Tibial nerve (tissue), 4 donors: ENCODE data around the gene IGSF9. TPM values are rescaled to one million over a fixed set of nuclear protein-coding genes. Genes with fewer than 3 reads are reported as not detected.

ENCODE experiments used
- DNase-seq, 2 donors: peaks; one replicate each; pipeline ENCODE4 v3.0.0-alpha.2; 2019; ENCODE audit warnings: low spot score in 2 of 2
- H3K27ac ChIP-seq, 4 donors: fragments of 200-600 bp; sonication (generic) in 3 of 4; one replicate each; pipeline ENCODE4 v1.5.1; 2017 to 2019; ENCODE audit warnings: mild to moderate bottlenecking in 1 of 4
- H3K27me3 ChIP-seq, 2 donors: fragments of 200-600 bp; sonication (generic) in 1 of 2; one replicate each; pipeline versions ENCODE4 v1.5.1 to v1.6.0; 2017 to 2019
- H3K36me3 ChIP-seq, 3 donors: fragments of 200-600 bp; sonication (generic); one replicate each; pipeline ENCODE4 v1.5.1; 2018 to 2019
- H3K4me1 ChIP-seq, 4 donors: fragments of 200-600 bp; sonication (generic) in 3 of 4; one replicate each; pipeline ENCODE4 v1.5.1; 2017 to 2019
- H3K4me3 ChIP-seq, 4 donors: fragments of 200-600 bp; sonication (generic) in 3 of 4; one replicate each; pipeline ENCODE4 v1.5.1; 2017 to 2019; ENCODE audit warnings: mild to moderate bottlenecking in 1 of 4, moderate library complexity in 1 of 4
- H3K9me3 ChIP-seq, 4 donors: fragments of 200-600 bp; sonication (generic) in 3 of 4; one replicate each; pipeline ENCODE4 v1.5.1; 2017 to 2019
- EP300 ChIP-seq, 2 donors: sonication (generic); formaldehyde crosslinking; IDR thresholded peaks; one replicate each; pipeline ENCODE4 v1.6.1; 2017; ENCODE audit warnings: antibody characterized with exemption in 2 of 2, mild to moderate bottlenecking in 1 of 2
- POLR2A ChIP-seq, 2 donors: fragments of 450-650 bp; IDR thresholded peaks; one replicate each; pipeline ENCODE4 v1.6.1; 2017; ENCODE audit warnings: antibody characterized with exemption in 2 of 2, mild to moderate bottlenecking in 2 of 2, moderate library complexity in 2 of 2
- WGBS, 2 donors: methylation state at CpG; one replicate each; pipeline ENCODE4 v1.1.5; 2018; 5-methylcytosine and 5-hydroxymethylcytosine counted together
- total RNA-seq, 4 donors: library from RNA; depleted of rRNA; stranded (reverse); fragments of >200 nt; gene quantifications; one replicate each; pipeline ENCODE4 v1.1.0, GENCODE V29; 2016
- TF ChIP-seq, protein P1 (sequence below), 5 experiments: fragments of 200-600 bp in 3 of 5; fragments of 450-650 bp in 2 of 5; sonication (generic) in 3 of 5; IDR thresholded peaks; one replicate each; pipeline ENCODE4 v1.5.1; 2016 to 2019; ENCODE audit warnings: antibody characterized with exemption in 5 of 5, mild to moderate bottlenecking in 3 of 5, moderate library complexity in 2 of 5

IGSF9 gene
- total RNA-seq, 4 donors from 2014 or later = 0.20 to 0.63 TPM; not detected in 2

GRCh38 chr1:159980786-159981185 is 35.4 kb upstream of the IGSF9 start:
- 96 to 98% methylated on average over 7 of the region's 7 CpGs for WGBS, 2 donors
- DNase-seq = no peak
- Histone ChIP-seq H3K27ac (no peak overlapping the region), H3K4me3 (no peak overlapping the region), H3K27me3 (no peaks in the 10 kb centered on the region), H3K4me1 (no peaks in the 10 kb centered on the region), H3K36me3 (no peaks in the 10 kb centered on the region), H3K9me3 (no peaks in the 10 kb centered on the region)
- TF ChIP-seq EP300 (IDR thresholded peaks at IDR 0.05) (no peak), POLR2A (IDR thresholded peaks at IDR 0.05) (no peak)
- TF ChIP-seq, protein P1, sequence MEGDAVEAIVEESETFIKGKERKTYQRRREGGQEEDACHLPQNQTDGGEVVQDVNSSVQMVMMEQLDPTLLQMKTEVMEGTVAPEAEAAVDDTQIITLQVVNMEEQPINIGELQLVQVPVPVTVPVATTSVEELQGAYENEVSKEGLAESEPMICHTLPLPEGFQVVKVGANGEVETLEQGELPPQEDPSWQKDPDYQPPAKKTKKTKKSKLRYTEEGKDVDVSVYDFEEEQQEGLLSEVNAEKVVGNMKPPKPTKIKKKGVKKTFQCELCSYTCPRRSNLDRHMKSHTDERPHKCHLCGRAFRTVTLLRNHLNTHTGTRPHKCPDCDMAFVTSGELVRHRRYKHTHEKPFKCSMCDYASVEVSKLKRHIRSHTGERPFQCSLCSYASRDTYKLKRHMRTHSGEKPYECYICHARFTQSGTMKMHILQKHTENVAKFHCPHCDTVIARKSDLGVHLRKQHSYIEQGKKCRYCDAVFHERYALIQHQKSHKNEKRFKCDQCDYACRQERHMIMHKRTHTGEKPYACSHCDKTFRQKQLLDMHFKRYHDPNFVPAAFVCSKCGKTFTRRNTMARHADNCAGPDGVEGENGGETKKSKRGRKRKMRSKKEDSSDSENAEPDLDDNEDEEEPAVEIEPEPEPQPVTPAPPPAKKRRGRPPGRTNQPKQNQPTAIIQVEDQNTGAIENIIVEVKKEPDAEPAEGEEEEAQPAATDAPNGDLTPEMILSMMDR (IDR thresholded peaks at IDR 0.05) = no peak

DNA sequence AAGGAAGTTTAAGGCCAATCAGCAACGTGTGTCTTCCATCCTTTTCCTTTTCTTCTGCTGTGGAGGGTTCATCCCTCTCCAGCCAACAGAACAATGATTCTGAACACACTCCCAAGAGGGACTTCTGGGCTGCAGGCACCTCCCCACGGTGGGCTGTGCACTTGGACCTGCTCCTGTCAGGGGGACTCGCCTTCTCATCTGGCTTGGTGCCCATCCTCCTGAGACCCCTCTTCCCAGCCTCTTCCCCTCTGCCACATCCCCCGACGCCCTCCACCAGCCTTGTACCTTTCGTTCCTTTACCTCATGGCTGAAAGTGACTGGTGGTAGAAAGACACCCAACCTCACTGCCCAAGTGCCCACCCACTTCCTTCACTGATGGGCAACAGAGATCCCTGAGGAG is 34.7 kb upstream of the IGSF9 start:
- no peak for DNase-seq
- Histone ChIP-seq H3K27me3 (no peaks in the 10 kb centered on the region), H3K4me3 (no peak overlapping the region), H3K27ac (no peak overlapping the region), H3K4me1 (no peaks in the 10 kb centered on the region), H3K36me3 (no peaks in the 10 kb centered on the region), H3K9me3 (no peaks in the 10 kb centered on the region)
- TF ChIP-seq, protein P1 (IDR thresholded peaks at IDR 0.05) = no peak
- TF ChIP-seq EP300 (IDR thresholded peaks at IDR 0.05) (no peak), POLR2A (IDR thresholded peaks at IDR 0.05) (no peak)
- 67 to 68% methylated on average over 6 of the region's 6 CpGs for WGBS, 2 donors

- H3K4me3 ChIP-seq = no peak overlapping the region
- 76 to 81% methylated on average over 3 of the region's 3 CpGs for WGBS, 2 donors
- no peak for TF ChIP-seq POLR2A (IDR thresholded peaks at IDR 0.05)
- TF ChIP-seq, protein P1 (IDR thresholded peaks at IDR 0.05) = no peak
- TF ChIP-seq EP300 (IDR thresholded peaks at IDR 0.05) = no peak
Measured at GRCh38 chr1:159979257-159979656, 33.8 kb upstream of the IGSF9 start.

GRCh38 chr1:159978107-159978398 is 32.6 kb upstream of the IGSF9 start:
- H3K4me1 ChIP-seq = no peaks in the 10 kb centered on the region
- DNase-seq = no peak
- no peaks in the 10 kb centered on the region for H3K36me3 ChIP-seq
- H3K4me3 ChIP-seq = no peak overlapping the region
- H3K27ac ChIP-seq = no peak overlapping the region
- no peaks in the 10 kb centered on the region for H3K27me3 ChIP-seq
- TF ChIP-seq POLR2A (IDR thresholded peaks at IDR 0.05) (no peak), EP300 (IDR thresholded peaks at IDR 0.05) (no peak)
- TF ChIP-seq, protein P1 (IDR thresholded peaks at IDR 0.05) = no peak
- 89 to 95% methylated on average over 2 of the region's 2 CpGs for whole genome bisulfite sequencing, 2 donors
- no peaks in the 10 kb centered on the region for H3K9me3 ChIP-seq

More at GRCh38 chr1:159979257-159979656, 33.8 kb upstream of the IGSF9 start:
- no peaks in the 10 kb centered on the region for H3K36me3 ChIP-seq
- no peaks in the 10 kb centered on the region for H3K27me3 ChIP-seq
- H3K4me1 ChIP-seq = no peaks in the 10 kb centered on the region
- no peak overlapping the region for H3K27ac ChIP-seq
- no peak for DNase-seq
- H3K9me3 ChIP-seq = no peaks in the 10 kb centered on the region

GRCh38 chr1:159977364-159978106 is 32.1 kb upstream of the IGSF9 start:
- H3K27me3 ChIP-seq = no peaks in the 10 kb centered on the region
- no peak overlapping the region for H3K27ac ChIP-seq
- DNase-seq = no peak
- H3K9me3 ChIP-seq = no peaks in the 10 kb centered on the region
- no peaks in the 10 kb centered on the region for H3K36me3 ChIP-seq
- 88 to 94% methylated on average over 6 of the region's 6 CpGs for WGBS, 2 donors
- no peaks in the 10 kb centered on the region for H3K4me1 ChIP-seq
- no peak overlapping the region for H3K4me3 ChIP-seq
- no peak for TF ChIP-seq POLR2A (IDR thresholded peaks at IDR 0.05)
- no peak for TF ChIP-seq EP300 (IDR thresholded peaks at IDR 0.05)
- TF ChIP-seq, protein P1 (IDR thresholded peaks at IDR 0.05) = no peak
